Esophagus mucosa (tissue), 1 donor: Measurements from ENCODE around the gene LLGL1. TPM values are rescaled to one million over a fixed set of nuclear protein-coding genes. Genes with fewer than 3 reads are reported as not detected.
"Not testable (repeated sequence)": the region's sequence is repeated elsewhere in the genome, so short reads cannot be mapped to it uniquely, and the experiment has no call there.

Experiments
- ATAC-seq: fragments of 200-7000 bp; cut with Tn5 transposase; one replicate; pipeline ENCODE4 v1.9.1; 2020
- total RNA-seq: library from RNA; stranded (reverse); gene quantifications from one replicate; pipeline ENCODE4 v1.2.4, GENCODE V29; 2023
- donor health status: DM: yes; HTN: yes; CAD: no.

Gene LLGL1
- total RNA-seq, 1 donor from 2014 or later = 17.6 TPM

DNA sequence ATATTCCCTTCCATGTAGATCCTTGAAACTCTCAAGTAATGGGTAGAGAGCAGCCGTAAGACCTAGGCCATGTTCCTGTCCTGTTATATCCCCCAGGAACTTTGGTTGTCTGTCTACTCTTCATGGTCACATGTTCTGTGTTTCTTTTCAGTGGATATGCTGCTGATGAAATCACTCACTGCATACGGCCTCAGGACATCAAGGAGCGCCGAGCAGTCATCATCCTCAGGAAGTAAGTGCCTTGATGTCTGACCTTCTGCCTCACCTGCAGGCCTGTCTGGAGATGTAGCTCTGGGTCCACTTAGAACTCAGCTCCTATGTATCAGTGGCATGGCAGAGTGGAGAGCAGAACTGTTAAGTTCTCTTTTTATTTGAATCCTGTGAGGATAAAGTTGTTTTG, 30.6 kb upstream of the LLGL1 start:
- no peak for ATAC-seq

DNA sequence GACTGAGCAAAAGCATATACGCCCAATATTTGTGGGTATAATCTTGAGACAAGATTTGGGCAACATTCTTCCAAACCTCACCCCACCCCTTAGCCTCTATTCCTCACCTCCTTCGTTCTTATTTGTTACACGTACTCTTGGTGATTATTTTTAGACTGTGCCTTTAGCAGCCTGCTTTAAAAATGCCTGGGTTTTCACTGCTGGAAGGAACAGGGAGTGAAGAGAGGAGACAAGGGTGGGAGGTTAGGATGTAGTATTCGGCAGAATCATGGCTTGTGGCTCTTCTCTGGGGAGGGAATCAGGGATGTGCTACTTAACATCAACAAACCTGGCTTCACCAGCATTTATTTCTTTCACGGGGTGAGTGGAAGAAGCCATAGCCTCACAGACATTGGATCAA, 30.2 kb upstream of the LLGL1 start:
- ATAC-seq = no peak

DNA sequence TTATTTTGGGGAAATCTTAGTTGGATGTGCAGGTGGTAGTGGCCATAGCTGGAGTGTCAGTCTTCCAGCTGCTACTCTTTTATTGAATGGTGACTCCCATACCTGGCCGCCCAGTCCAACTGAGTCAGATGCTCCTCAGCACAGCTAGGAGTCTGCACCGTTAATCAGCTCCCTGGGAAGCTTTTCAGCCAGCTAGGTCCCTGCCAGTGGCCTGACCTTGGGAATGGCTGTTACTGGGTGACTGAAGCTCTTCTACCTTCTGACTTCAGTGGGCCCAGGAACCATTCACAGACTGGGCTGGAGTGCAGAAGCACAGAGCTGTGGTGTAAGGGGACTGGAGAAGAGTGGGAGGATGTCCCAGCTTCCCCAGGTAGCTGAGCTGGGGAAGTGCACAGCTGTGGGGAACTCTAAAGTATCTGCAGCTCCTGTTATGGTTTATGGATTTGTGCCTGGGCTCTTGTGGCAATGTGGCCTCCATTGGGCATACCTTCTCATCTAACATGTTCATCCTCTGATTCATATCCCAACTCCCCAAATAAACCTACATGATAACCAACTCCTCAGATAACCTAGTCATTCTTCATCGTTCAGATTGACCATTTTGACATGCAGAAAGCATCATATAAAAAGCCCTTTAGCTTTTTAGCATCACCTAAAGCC, 27.8 kb upstream of the LLGL1 start:
- no peak for ATAC-seq

DNA sequence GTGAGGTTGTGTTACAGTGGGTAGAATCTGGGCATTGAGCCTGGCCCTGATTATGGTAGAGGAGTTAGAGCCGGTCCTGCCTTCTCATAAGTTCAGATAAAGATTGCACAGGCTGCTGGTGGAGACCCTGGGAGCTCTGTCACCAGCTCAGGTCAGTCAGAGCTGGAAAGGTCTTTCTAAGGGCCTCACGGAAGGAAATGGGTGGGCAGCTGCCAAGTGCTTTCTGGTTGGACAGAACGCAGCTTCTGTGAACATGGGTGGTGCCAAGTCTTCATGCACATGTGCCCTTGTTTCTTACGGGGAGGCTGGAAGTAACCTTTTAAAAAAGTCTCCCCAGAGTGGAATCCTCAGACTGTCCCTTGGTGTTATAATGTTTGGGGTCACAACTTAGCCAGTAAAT, 26.9 kb upstream of the LLGL1 start:
- ATAC-seq = no peak

DNA sequence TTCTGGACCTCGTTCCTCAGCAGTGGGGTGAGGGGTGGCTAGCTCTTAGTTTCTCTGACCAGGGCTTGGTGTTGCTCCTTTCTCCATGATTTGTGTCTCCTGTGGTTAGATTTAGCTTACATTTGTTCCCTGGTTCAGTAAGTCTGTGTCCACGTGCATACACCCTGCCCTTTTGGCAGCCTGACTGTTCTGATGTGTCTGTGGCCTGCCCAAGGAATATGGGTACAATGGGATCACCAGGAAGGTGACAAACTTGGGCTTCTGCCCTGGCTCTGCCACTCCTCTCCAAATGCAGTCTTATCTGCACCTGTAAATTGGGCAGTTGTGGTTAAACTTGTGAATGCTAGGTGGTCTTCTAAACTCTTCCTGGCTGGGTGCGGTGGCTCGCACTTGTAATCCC, 24.3 kb upstream of the LLGL1 start:
- no peak for ATAC-seq

DNA sequence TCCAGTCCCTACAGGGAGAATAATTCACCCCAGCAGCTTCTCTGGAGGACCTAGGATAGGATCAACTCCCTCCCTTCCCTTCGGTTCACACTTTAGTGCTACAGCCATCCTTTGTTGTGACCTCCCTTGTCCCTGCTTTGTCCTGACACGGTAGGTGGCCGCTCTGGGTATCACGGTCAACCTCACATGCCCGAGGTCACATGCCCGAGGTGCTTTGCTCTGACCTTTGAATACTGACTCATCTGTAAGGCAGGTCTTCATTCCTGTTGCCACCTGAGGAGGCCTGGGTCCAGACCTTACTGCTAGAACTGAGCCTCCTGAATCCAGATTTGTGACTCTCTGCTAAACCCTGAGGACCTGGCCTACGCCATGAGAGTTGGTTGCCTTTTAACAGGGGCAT, 22.1 kb upstream of the LLGL1 start:
- peak; percentile 7 for ATAC-seq

DNA sequence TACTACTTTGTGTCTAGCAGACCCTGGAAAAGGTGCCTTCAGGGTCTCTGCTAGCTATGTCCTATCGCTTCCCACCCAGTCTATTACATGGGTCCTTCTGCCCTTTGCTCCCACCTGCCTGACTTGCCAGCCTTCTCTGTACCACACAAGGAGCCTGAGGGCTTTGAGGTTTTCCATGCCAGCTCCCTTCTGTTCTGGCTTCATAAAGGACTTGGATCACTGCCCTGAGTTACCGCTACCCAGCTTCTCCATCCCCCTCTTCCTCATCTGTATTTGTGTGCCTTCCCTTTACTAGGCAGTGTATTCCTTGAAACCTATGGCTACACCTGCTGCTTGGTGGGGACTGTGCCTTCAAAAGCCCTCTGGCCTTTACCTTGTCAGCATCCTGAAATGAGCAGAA, 19.6 kb upstream of the LLGL1 start:
- no peak for ATAC-seq

DNA sequence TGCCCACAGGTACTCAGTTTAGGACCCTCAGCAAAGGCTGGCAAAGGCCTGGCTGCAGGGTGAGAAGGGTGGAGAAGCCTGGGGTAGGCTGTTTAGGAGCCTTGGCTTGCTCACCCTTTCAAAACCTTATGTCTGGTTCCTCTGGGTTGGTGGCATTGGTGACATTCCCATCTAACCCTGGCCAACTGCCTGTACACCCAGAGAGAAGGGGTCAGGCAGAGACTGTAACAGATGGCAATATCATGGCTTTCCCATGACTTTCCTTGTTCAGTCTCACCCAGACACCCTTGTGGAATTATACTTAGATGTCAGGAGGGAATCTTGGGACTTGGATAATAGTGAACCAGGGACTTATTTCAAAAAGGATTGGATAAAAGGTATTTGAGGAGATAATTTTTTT, 18.5 kb upstream of the LLGL1 start:
- ATAC-seq = no peak

DNA sequence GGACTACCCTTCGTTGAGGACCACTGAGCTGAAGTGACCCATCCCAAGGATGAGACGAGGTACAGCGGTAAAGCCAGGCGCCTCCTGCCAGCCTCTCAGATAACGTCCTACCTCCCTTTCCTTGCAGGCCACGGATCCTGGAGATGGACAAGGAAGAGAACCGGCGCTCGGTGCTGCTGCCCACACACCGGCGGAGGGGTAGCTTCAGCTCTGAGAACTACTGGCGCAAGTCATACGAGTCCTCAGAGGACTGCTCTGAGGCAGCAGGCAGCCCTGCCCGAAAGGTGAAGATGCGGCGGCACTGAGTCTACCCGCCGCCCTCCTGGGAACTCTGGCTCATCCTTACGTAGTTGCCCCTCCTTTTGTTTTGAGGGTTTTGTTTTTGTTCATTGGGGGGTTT, 17.3 kb upstream of the LLGL1 start:
- no peak for ATAC-seq

DNA sequence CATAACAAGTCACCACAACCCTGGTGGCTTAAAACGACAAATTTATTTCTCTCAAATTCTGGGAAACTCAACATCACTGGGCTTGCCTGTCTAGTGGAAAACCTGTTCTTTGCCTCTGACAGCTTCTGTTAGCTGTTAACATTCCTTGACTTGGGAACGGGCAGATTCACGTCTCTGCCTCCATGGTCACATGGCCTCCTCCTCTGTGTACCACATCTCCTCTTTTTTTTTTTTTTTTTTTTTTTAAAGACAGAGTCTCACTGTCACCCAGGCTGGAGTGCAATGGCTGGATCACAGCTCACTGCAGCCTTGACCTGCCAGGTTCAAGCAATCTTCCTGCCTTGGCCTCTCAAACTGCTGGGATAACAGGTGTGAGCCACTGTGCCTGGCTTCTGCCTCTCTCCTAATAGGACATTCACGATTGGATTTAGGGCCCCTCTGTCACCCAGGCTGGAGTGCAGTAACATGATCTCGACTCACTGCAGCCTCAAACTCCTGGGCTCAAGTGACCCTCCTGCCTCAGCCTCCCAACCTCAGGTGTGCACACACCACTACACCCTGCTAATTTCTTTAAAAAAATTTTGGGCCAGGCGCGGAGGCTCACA, 11.7 kb upstream of the LLGL1 start:
- ATAC-seq = no peak

DNA sequence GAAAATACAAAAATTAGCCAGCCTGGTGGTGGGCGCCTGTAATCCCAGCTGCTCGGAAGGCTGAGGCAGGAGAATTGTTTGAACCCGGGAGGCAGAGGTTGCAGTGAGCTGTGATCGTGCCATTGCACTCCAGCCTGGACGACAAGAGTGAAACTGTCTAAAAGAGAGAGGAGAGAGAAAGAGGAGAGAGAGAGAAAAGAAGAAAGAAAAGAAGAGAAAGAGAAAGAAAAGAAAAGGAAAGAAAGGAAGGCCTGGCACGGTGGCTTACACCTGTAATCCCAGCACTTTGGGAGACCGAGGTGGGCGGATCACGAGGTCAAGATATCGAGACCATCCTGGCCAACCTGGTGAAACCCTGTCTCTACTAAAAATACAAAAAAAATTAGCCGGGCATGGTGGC, 8.5 kb upstream of the LLGL1 start:
- not testable (repeated sequence) for ATAC-seq

DNA sequence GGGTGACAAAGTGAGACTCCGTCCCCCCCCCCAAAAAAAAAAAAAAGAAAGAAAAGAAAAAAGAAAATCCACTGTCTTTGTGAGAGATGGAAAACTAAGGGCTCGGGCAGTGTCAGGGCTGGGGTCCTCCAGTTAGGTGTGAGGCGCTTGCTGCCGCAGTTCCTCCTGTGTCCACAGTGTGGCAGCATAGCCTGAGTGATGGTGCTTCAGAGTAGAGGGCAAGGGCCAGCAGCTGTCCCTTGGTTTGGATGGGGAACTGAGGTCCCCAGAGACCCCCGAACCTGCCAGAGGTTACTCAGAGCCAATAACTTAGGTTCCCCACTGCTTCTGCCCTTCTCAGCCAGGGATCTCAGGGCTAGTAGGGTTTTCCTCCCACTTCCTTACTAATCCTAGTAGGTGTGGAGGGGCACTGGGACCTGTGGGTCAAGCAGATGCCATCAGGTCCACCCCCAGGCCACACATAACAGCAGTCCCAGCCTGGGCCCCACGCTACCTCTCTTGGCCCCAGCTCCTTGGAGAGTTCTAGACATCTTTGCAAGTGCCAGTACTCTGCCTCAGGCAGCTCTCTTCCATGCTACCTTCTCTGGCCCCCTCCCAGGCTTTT, 7.9 kb upstream of the LLGL1 start:
- peak; percentile 78 for ATAC-seq

DNA sequence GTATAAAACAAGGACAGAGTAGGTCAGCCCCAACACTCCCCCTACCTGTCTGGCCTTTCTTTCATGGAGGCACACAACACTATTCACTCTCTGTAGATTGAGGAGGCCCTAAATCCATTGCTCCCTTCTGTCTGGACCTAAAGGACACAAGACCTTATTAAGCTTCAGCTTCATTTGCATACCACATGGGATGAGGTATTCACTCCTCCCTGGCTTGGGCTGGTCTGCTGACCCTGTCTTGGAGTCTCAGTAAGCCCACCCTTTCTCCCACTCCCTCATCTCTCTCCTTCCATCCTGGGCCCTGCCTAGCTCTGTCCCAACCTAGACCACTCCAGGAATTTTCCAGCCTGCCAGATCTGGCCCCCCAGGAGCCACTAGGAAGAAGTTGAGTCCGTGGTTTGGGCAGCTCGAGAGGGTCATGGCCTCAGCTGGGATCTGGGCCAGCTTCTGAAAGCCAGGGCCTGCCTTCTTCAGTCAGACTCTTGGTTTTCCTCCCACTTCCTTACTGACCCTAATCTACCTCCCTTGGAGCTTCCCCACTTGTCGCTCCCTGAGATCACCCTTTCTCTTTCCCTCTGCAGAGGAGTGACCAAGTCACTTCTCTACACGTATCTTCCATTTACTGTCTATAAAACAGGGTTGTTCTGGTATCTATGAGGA, 6.5 kb upstream of the LLGL1 start:
- no peak for ATAC-seq

DNA sequence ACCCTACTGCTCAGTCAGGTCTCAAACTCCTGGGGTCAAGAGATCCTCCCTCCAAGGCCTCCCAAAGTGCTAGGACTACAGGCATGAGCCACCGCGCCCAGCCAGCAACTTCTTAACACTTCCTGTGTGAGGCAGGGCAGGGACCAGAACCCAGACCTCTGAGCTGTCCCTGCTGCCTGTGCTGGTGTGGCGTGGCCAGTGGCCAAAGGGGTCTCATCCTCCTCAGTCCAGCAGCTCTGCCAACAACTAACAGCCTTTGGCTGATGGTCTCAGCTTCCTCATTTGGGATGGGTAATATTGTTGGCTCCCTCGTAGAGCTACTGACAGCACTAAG, 1.4 kb upstream of the LLGL1 start:
- no peak for ATAC-seq

DNA sequence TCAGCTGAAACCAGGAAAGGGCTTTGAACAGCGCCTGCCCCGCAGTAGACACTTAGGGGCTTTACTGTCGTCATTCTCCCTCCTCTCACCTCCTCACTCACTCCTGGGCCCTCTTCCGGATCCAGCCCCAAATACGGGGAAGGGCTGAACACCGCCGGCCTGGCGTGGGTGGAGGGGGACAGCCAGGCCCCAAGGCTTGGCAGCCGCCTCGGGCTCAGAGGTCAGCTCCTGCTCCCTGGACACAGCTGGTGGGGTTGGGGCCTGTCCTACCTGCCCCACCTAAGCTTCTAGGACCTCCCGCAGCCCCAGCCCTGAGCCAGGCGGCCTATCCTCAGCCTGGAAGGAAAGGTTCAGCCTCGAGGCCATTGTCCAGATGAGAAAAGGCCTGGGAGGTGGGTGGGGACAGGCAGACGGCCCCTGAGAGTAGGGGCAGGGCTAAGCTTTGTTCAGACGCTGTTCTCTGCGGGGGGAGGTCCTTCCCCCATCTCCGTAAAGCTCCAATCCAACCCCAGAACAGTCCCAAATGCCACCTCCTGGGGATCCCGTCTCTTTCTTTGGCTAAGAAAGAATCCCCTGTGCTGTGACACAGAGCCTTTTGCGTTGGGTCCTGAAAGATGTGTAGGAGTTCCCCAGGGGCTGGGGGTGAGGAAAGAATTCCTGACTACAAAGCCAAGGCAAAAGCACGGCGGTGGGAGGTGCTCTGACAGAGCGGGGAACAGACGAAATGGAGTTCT, 881 bp upstream of the LLGL1 start:
- no peak for ATAC-seq

DNA sequence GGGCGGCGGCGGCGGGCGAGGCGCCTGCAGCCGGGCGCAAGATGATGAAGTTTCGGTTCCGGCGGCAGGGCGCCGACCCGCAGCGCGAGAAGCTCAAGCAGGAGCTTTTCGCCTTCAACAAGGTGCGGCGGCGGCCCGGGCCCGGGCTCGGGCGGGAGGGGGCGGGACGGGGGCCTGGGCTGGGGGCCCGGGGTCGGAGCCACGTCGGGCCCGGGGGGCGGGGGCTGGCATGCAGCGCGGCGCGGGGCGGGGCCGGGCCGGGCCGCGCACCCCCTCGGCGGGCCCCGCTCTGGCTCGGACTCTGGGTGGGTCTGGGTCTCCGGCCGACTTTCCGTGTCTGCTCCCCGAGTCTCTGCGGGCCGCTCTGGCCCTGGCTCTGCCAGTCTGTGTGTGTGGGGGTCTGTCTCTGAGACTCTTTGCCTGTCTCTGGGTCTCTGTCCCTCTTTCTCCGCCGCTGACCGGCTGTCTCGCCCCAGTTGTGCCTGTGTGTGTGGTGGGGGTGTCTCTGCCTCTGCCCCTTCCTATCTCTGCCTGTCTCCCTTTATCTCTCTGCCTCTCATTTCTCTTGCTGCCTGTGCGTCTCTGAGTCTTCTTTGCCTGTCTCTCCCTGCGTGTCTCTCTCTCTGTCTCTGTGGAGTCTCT, 328 bp downstream of the LLGL1 start:
- ATAC-seq = peak; percentile 3

DNA sequence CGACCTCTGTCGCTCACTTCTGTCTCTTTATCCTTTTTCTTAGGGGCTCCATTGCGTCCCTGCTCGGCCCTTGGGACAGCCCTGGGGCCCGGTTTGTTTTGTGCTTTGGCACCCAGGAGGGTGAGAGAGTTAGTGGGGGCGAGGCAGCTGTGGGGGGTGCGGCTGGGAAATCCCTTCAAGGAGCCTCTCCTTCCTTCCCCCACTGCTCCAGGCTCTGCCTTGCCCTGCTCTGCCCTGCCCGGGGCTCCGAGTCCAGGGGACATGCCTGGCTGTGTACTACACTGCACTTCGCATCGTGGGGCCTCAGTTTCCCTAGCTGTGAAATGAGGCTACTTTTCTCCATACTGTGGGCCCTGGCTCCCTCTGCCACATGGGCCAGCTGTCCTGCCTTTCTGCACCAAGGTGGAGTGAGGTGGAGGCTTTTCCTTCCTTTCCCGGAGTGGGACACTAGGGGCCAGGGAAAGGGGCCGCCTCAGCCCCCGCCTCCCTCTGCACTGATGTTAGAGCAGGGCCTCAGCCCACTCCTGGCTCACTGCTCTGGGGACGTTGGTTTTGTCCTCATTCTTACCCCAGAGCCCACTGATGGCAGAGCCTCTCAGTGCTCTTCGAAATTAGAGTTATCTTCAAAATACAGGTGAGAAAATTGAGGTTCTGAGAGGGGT, 980 bp downstream of the LLGL1 start:
- peak; percentile 5 for ATAC-seq

DNA sequence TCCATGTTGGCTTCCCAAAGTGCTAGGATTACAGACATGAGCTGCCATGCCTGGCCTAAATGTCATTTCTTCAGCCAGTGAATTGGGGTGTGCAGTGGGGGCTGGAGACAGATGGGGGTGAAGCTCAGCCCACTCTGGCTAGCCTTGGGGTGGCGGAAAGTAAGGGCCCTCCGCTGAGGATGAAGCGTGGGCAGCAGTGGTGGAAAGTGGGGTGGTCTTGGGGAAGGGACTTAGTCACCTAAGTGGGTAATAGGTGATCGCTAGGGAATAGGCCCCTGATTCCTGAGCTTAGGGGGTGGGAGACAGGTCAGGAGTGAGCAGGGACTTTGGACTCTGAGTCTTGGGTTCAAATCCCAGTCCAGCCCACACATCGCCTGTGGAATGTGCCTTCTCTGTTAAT, 2.2 kb downstream of the LLGL1 start:
- ATAC-seq = no peak

DNA sequence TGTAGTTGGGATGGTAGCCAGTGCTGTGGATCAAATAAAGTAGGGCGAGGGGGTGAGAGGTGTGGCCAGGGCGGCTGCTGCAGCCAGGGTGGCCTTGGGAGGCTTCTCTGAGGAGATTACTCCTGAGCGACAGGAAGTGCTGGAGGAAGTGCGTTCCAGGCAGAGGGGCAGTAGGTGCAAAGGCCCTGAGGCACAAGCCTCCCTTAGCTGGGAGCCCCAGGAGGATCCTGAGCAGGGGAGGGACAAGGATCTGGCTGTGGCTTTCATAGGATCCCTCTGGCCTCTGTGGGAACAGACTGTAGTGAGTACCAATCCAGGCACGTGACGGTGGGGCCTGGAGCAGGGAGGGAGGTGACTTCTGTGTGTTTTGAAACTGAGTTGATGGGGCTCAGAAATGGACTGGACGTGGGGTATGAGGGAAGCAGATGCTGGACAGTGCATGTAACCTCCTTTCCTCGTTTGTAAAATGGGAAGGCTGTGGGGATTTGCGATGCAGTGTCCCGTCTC, 2.8 kb downstream of the LLGL1 start:
- ATAC-seq = no peak

DNA sequence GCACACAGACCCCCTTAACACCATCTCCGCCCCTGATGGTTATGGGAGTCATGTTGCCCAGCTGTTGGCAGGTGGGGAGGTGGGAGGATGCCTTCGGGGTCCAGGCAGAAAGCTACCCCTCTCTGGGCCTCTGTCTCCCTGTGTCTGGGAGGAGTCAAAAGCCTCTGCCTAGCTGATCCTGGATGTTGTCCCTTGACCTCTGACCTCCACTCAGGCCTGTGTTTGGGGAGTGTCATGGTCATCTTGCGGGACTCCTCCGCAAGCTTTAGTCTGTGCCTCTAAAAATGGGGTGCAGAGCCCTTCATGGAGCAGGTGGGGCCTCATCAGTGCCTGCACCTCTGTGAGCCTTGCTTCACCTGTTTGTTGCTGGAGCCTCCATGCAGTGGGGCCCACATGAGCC, 3.8 kb downstream of the LLGL1 start:
- ATAC-seq = no peak

DNA sequence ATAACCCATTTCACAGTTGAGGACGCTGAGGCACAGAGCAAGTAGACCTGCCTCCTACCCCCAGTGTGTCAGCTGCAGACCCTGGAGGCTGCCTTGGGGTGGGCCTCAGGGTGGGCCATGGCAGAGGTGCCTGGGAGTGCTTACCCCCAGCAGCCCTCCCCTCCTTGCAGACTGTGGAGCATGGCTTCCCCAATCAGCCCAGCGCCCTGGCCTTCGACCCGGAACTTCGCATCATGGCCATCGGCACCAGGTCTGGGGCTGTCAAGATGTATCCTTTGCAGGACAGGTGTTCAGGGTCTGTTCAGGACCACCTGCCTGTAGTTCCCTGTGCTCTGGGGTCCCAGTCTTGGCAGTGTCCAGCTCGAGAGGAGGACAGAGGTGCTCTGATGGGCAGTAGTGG, 4.3 kb downstream of the LLGL1 start:
- ATAC-seq = no peak
